Prostate gland (tissue), 2 donors: ENCODE measurements around the gene PIEZO2. TPM values are rescaled to one million over a fixed set of nuclear protein-coding genes. Genes with fewer than 3 reads are reported as not detected.

Source experiments
- DNase-seq: peaks from one replicate; pipeline ENCODE4 v3.0.0-alpha.2; 2019; ENCODE audit warnings: low spot score
- H3K27ac ChIP-seq, 2 donors: fragments of 200-600 bp; sonication (generic); 2 replicates each; pipeline ENCODE4 v1.5.1; 2017 to 2019
- H3K27me3 ChIP-seq: fragments of 200-600 bp; sonication (generic); replicated peaks from 2 replicates; pipeline ENCODE4 v1.5.1; 2019; ENCODE audit not compliant: insufficient read depth
- H3K36me3 ChIP-seq, 2 donors: fragments of 200-600 bp; sonication (generic); 1 replicate in 1 of 2; 2 replicates in 1 of 2; pipeline versions ENCODE4 v1.5.1 to v1.8.1; 2017 to 2019
- H3K4me1 ChIP-seq: fragments of 200-600 bp; sonication (generic); replicated peaks from 2 replicates; pipeline ENCODE4 v1.5.1; 2019
- H3K4me3 ChIP-seq, 2 donors: fragments of 200-600 bp; sonication (generic); 2 replicates each; pipeline ENCODE4 v1.5.1; 2017 to 2019
- H3K9me3 ChIP-seq: fragments of 200-600 bp; sonication (generic); 2 replicates; pipeline ENCODE4 v1.5.1; 2017
- CTCF ChIP-seq, 4 experiments: fragments of 200-600 bp in 2 of 4; fragments of 450-650 bp in 2 of 4; sonication (generic) in 2 of 4; IDR thresholded peaks; 1 replicate in 3 of 4; 2 replicates in 1 of 4; pipeline ENCODE4 v1.5.1; 2016 to 2019; ENCODE audit warnings: antibody characterized with exemption in 4 of 4, mild to moderate bottlenecking in 2 of 4, moderate library complexity in 2 of 4
- POLR2A ChIP-seq: fragments of 450-650 bp; IDR thresholded peaks from one replicate; pipeline ENCODE4 v1.6.1; 2016; ENCODE audit warnings: antibody characterized with exemption, mild to moderate bottlenecking
- POLR2AphosphoS5 ChIP-seq: sonication (generic); formaldehyde crosslinking; IDR thresholded peaks from one replicate; pipeline ENCODE4 v1.6.1; 2017; ENCODE audit warnings: antibody characterized with exemption
- WGBS: methylation state at CpG from one replicate; pipeline ENCODE4 v1.1.5; 2018; 5-methylcytosine and 5-hydroxymethylcytosine counted together
- intact Hi-C: fragments of 100-400 bp; cut with DNase I; formaldehyde crosslinking; loops from one replicate; pipeline ENCODE4 v1.14.2; 2022
- total RNA-seq, 2 donors: library from RNA; depleted of rRNA; stranded (reverse); fragments of >200 nt; gene quantifications; one replicate each; pipeline ENCODE4 v1.1.0, GENCODE V29; 2016

Gene PIEZO2
- total RNA-seq, 2 donors from 2014 or later, result 4.1 to 19.0 TPM

- H3K4me3 ChIP-seq, result no peak overlapping the region
- intact Hi-C loops, result no loop called here
- no peak overlapping the region for H3K27ac ChIP-seq
- no peaks in the 10 kb centered on the region for H3K36me3 ChIP-seq
- H3K9me3 ChIP-seq, result no peaks in the 10 kb centered on the region
- no peak for DNase-seq
- H3K27me3 ChIP-seq, result no peaks in the 10 kb centered on the region
- TF ChIP-seq POLR2A (no peak), CTCF (IDR thresholded peaks at IDR 0.05) (no peak), POLR2AphosphoS5 (no peak)
- no peaks in the 10 kb centered on the region for H3K4me1 ChIP-seq
- WGBS, result 85% methylated on average over 3 of the region's 3 CpGs
Measured at GRCh38 chr18:10718809-10719208, 430.6 kb downstream of the PIEZO2 start.

GRCh38 chr18:10715791-10716190 is 433.6 kb downstream of the PIEZO2 start:
- no peak for DNase-seq
- intact Hi-C loops, result no loop called here
- H3K4me3 ChIP-seq, result no peak overlapping the region
- no peaks in the 10 kb centered on the region for H3K4me1 ChIP-seq
- no peaks in the 10 kb centered on the region for H3K9me3 ChIP-seq
- TF ChIP-seq CTCF (IDR thresholded peaks at IDR 0.05) (no peak), POLR2A (no peak), POLR2AphosphoS5 (no peak)
- H3K27ac ChIP-seq, result no peak overlapping the region
- H3K27me3 ChIP-seq, result no peaks in the 10 kb centered on the region
- H3K36me3 ChIP-seq, result no peaks in the 10 kb centered on the region
- 57% methylated on average over 9 of the region's 9 CpGs for WGBS

- intact Hi-C loops, result no loop called here
- no peaks in the 10 kb centered on the region for H3K9me3 ChIP-seq
- H3K4me3 ChIP-seq, result no peak overlapping the region
- TF ChIP-seq CTCF (IDR thresholded peaks at IDR 0.05) (no peak), POLR2A (no peak), POLR2AphosphoS5 (no peak)
- H3K36me3 ChIP-seq, result no peaks in the 10 kb centered on the region
- WGBS, result 75% methylated on average over 2 of the region's 2 CpGs
- H3K27ac ChIP-seq, result no peak overlapping the region
- H3K4me1 ChIP-seq, result no peaks in the 10 kb centered on the region
- DNase-seq, result no peak
- no peaks in the 10 kb centered on the region for H3K27me3 ChIP-seq
Measured at GRCh38 chr18:10713409-10713808, 436.0 kb downstream of the PIEZO2 start.

- WGBS, result 86% methylated on average over 6 of the region's 6 CpGs
- TF ChIP-seq CTCF (IDR thresholded peaks at IDR 0.05) (no peak), POLR2A (no peak), POLR2AphosphoS5 (no peak)
- no peak overlapping the region for H3K27ac ChIP-seq
- no peaks in the 10 kb centered on the region for H3K9me3 ChIP-seq
- H3K36me3 ChIP-seq, result no peaks in the 10 kb centered on the region
- peaks cover 8% of the 10 kb centered on the region for H3K4me1 ChIP-seq
- no peak overlapping the region for H3K4me3 ChIP-seq
- no peak for DNase-seq
- no peaks in the 10 kb centered on the region for H3K27me3 ChIP-seq
- intact Hi-C loops, result no loop called here
Measured at GRCh38 chr18:10707294-10707693, 442.1 kb downstream of the PIEZO2 start.

GRCh38 chr18:10705786-10706185 is 443.6 kb downstream of the PIEZO2 start:
- Histone ChIP-seq H3K9me3 (no peaks in the 10 kb centered on the region), H3K4me1 (peaks cover 8% of the 10 kb centered on the region), H3K27ac (no peak overlapping the region), H3K36me3 (no peaks in the 10 kb centered on the region), H3K4me3 (no peak overlapping the region), H3K27me3 (no peaks in the 10 kb centered on the region)
- 43% methylated on average over 3 of the region's 3 CpGs for WGBS
- intact Hi-C loops, result no loop called here
- no peak for DNase-seq
- TF ChIP-seq POLR2A (no peak), POLR2AphosphoS5 (no peak), CTCF (IDR thresholded peaks at IDR 0.05) (no peak)
